ENCODE data around the gene RFX2. TPM values are rescaled to one million over a fixed set of nuclear protein-coding genes. Genes with fewer than 3 reads are reported as not detected.

Gene RFX2
- total RNA-seq = 11.1 TPM

DNA sequence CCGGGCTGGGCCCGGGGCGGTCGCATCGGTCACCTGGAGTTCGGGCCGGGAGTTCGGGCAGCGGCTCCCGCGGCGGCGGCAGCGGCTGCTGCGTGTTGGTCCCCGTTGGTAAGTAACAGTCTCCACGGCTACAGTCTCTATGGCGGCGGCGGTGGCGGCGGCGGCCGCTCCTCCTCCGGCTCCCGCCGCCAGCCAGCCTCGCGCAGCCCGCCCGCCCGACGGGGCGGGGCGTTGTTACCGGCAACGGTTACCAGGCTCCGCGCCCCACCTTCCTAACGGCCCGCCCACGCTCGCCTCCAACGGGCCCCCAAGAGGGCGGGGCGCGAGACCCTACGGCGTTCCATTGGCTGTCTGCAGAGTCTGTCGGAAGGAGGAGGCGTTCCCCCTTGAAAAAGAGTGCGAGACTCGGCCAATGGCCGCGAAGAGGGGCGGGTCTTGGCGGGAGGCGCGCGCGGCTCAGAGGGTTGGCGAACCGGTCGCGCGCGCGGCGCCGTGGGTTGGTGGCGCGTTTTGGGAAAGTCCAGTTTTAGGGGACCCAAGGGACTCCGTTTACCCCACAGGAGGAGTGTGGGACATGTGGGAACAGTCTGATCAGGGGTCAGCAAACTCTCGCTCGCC lies at the start of gene RFX2:
TSS of gene RFX2 (minus strand) at position 141 of the 618 bp plus-strand sequence. CDS start 63,004 bp downstream, outside the sequence.

DNA sequence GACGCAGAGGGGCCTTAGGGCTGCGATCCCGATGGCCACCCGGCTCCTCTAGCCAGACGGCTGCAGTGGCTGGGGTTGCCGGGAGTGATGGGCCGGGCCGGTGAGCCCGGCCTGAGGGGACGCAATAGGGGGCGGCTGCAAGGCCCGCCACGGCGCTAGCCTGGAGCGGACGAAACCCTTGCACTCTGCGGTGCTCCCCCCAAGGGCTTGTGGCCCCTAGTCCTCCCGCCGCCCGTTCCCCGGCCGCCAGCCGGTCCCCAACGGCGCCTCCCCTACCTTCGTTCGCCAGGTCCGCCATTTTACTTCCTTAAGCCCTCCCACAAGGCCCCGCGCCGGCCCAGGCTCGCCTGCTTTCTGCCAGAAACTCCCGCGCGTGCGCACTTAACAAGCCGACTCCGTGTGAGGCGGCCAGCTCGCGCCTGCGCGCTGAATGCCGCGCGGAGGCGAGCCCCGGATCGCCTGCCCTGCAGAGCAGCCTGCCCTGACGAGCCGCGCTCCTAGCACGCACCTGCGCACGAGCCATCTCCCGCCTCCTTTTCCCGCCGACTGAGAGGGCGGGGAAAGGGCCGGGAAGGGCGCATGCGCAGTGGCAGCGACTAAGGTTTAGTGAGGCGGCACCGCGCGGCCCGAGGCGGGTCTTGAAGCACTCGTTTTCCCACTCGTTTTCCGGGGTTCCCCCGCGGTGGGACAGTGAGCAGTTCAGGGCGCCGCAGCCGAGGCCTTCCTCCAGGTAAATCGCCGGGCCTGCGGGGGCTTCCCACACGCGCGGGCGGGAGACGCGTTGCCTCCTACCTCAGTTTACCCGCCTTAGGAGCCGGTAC lies 132.3 kb downstream of the RFX2 start, which contains the start of gene RANBP3:
TSS of gene RANBP3 (minus strand) at position 356 of the 821 bp plus-strand sequence. CDS start at position 298, 58 bp downstream.

Other genes starting within 250 kb of the RFX2 start
- gene FUT5, start 240.0 kb downstream of the RFX2 start, total RNA-seq = not detected
- 134 TPM for gene NDUFA11, start 206.7 kb downstream of the RFX2 start, total RNA-seq
- 13.4 TPM for gene VMAC, start 205.6 kb downstream of the RFX2 start, total RNA-seq
- gene CAPS, start 196.2 kb downstream of the RFX2 start, total RNA-seq = 59.2 TPM
- 59.0 TPM for gene RANBP3, start 132.4 kb downstream of the RFX2 start, total RNA-seq
- gene ACSBG2, start 25.2 kb upstream of the RFX2 start, total RNA-seq = not detected
- gene MLLT1, start 169.5 kb upstream of the RFX2 start, total RNA-seq = 31.1 TPM
- not detected for gene ACER1, start 223.1 kb upstream of the RFX2 start, total RNA-seq

Measured in metanephros (tissue), 1 donor.